Chondrocyte (in vitro differentiated cells): ENCODE results near the gene CYP2A13. TPM values are rescaled to one million over a fixed set of nuclear protein-coding genes. Genes with fewer than 3 reads are reported as not detected.
"Not testable (repeated sequence)": the region's sequence is repeated elsewhere in the genome, so short reads cannot be mapped to it uniquely, and the experiment has no call there.

Experiments
- DNase-seq: peaks from one replicate; pipeline ENCODE4 v3.0.0; 2021; ENCODE audit warnings: mixed read lengths, low spot score
- H3K27ac Mint-ChIP-seq: one replicate; pipeline ENCODE4 v1.8.0; 2021; ENCODE audit warnings: mild to moderate bottlenecking, moderate library complexity, mixed read lengths; ENCODE audit not compliant: unreplicated experiment
- H3K27me3 Mint-ChIP-seq: 2 replicates; pipeline ENCODE4 v1.8.0; 2021; ENCODE audit warnings: low read depth, mixed read lengths
- H3K36me3 Mint-ChIP-seq: 2 replicates; pipeline ENCODE4 v1.8.0; 2021; ENCODE audit warnings: low read depth, mixed read lengths
- H3K4me1 Mint-ChIP-seq: 2 replicates; pipeline ENCODE4 v1.8.0; 2021; ENCODE audit warnings: low read depth, mild to moderate bottlenecking, mixed read lengths
- H3K4me3 Mint-ChIP-seq: one replicate; pipeline ENCODE4 v1.8.0; 2021; ENCODE audit warnings: mild to moderate bottlenecking, moderate library complexity, mixed read lengths; ENCODE audit not compliant: unreplicated experiment
- H3K9me3 Mint-ChIP-seq: 2 replicates; pipeline ENCODE4 v1.8.0; 2021; ENCODE audit warnings: low read depth, mixed read lengths
- CTCF ChIP-seq: fragments of 200-600 bp; sonication (generic); IDR thresholded peaks from 2 replicates; pipeline ENCODE4 v1.5.0; 2021; ENCODE audit warnings: antibody characterized with exemption, mild to moderate bottlenecking, moderate library complexity
- long read RNA-seq: library from polyadenylated mRNA; stranded (forward); transcript quantifications from one replicate; pipeline ENCODE4 v2.0.0, GENCODE V29; 2021
- total RNA-seq: library from RNA; stranded (reverse); gene quantifications from 3 replicates; pipeline ENCODE4 v1.2.1, GENCODE V29; 2021

Gene CYP2A13
- total RNA-seq, result not detected in 3 replicates
- long read RNA-seq, result 0 reads

GRCh38 chr19:41088151-41088550 lies at the start of gene CYP2A13:
CYP2A13 (plus strand) TSS chr19:41088451; CDS start chr19:41088472, 21 bp downstream.
- peaks cover 67% of the 10 kb centered on the region for H3K27me3 Mint-ChIP-seq
- no peaks in the 10 kb centered on the region for H3K36me3 Mint-ChIP-seq
- H3K4me3 Mint-ChIP-seq, result no peak within 1 kb of the TSS

GRCh38 chr19:41039806-41040205 lies 48.4 kb upstream of the CYP2A13 start:
- Mint-ChIP-seq H3K4me1 (no peaks in the 10 kb centered on the region), H3K27me3 (peaks cover 19% of the 10 kb centered on the region), H3K9me3 (peaks cover 7% of the 10 kb centered on the region), H3K36me3 (no peaks in the 10 kb centered on the region), H3K4me3 (no peak overlapping the region), H3K27ac (no peak overlapping the region)
- no peak for TF ChIP-seq CTCF
- no peak for DNase-seq

More at GRCh38 chr19:41088151-41088550, at the start of gene CYP2A13:
- no peaks in the 10 kb centered on the region for H3K4me1 Mint-ChIP-seq
- H3K9me3 Mint-ChIP-seq, result no peaks in the 10 kb centered on the region
- no peak for DNase-seq
- no peak within 1 kb of the TSS for H3K27ac Mint-ChIP-seq
- TF ChIP-seq CTCF, result no peak

- H3K4me3 Mint-ChIP-seq, H3K9me3 Mint-ChIP-seq, H3K36me3 Mint-ChIP-seq, H3K27ac Mint-ChIP-seq, DNase-seq, H3K4me1 Mint-ChIP-seq: not testable (repeated sequence)
- H3K27me3 Mint-ChIP-seq, result peaks cover 13% of the 10 kb centered on the region
These were observed 43.2 kb upstream of the CYP2A13 start for GRCh38 chr19:41045095-41045494.

- no peaks in the 10 kb centered on the region for H3K36me3 Mint-ChIP-seq
- no peaks in the 10 kb centered on the region for H3K4me1 Mint-ChIP-seq
- DNase-seq, result no peak
- no peak overlapping the region for H3K27ac Mint-ChIP-seq
- H3K9me3 Mint-ChIP-seq, result no peaks in the 10 kb centered on the region
- H3K27me3 Mint-ChIP-seq, result peaks cover 21% of the 10 kb centered on the region
- no peak overlapping the region for H3K4me3 Mint-ChIP-seq
- TF ChIP-seq CTCF, result no peak
These were observed 37.8 kb upstream of the CYP2A13 start for GRCh38 chr19:41050426-41050825.

- H3K27ac Mint-ChIP-seq, DNase-seq, H3K4me3 Mint-ChIP-seq, H3K4me1 Mint-ChIP-seq, H3K36me3 Mint-ChIP-seq, H3K9me3 Mint-ChIP-seq: not testable (repeated sequence)
- H3K27me3 Mint-ChIP-seq, result peaks cover 23% of the 10 kb centered on the region
These were observed 36.1 kb upstream of the CYP2A13 start for GRCh38 chr19:41052162-41052561.

GRCh38 chr19:41053331-41053730 lies 34.9 kb upstream of the CYP2A13 start:
- H3K27me3 Mint-ChIP-seq, result peaks cover 25% of the 10 kb centered on the region
- H3K4me3 Mint-ChIP-seq, H3K9me3 Mint-ChIP-seq, H3K4me1 Mint-ChIP-seq, H3K36me3 Mint-ChIP-seq, DNase-seq, H3K27ac Mint-ChIP-seq: not testable (repeated sequence)

- no peak overlapping the region for H3K4me3 Mint-ChIP-seq
- no peaks in the 10 kb centered on the region for H3K4me1 Mint-ChIP-seq
- DNase-seq, result no peak
- no peak overlapping the region for H3K27ac Mint-ChIP-seq
- H3K9me3 Mint-ChIP-seq, result no peaks in the 10 kb centered on the region
- no peak for TF ChIP-seq CTCF
- H3K27me3 Mint-ChIP-seq, result peaks cover 12% of the 10 kb centered on the region
- H3K36me3 Mint-ChIP-seq, result no peaks in the 10 kb centered on the region
These were observed 23.2 kb upstream of the CYP2A13 start for GRCh38 chr19:41064974-41065569.
